ENCODE results near the gene PHF14.

PHF14 gene

DNA sequence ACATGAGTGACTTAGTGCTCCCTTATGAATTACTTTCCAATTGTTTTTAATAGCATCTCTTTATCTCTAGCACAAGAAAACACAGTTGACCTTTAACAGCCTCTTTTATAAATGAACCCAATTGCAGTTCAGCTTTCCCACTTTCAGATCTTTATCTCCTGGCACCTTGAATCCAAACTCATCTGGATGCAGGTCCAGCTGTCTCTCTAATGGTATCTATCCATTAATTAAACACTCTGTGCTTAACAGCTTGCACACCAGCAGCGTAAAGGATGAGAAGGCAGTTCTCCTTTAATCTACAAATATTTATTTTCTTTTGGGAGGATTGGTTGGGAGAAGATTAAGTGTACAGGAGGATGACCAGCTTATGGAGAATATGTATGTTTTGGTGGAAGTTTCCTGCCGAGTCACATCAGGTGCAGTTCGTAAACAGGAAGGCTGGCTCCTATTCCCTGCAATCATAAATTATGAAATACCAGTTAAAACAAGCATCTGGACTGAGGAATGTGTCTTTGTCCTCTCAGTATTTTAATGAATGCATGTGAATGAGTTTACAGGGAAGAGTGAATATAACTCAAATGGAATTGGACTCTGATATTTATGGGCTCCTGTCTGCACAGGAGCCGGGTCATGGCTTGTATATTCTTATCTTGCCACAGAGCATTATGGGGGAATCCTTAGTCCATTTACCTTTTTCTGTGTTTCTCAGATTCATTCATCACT is 232.7 kb downstream of the PHF14 start:
- in situ Hi-C loops (cut with MboI; ENCODE audit: low sequenced_read_pairs): no loop called here

DNA sequence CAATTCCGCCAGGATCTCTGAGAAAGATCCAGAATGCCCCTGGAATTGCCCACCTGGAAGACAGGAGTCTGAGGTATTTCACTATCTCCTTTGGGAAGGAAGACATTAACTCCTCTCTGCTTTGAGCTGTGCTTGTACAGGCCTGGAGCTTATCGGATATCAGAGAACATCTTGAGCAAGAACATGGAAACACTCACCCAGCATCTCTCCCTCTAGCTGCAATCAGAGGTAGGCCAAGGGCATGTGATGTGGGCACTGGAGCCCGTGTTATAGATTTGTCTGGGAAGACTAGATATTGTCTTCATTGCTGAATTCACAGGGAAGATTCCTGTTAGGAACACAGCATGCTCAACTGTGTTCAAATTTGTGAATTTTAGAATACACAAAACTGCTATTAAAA is 233.9 kb downstream of the PHF14 start:
- in situ Hi-C loops (cut with MboI; ENCODE audit: low sequenced_read_pairs): no loop called here

DNA sequence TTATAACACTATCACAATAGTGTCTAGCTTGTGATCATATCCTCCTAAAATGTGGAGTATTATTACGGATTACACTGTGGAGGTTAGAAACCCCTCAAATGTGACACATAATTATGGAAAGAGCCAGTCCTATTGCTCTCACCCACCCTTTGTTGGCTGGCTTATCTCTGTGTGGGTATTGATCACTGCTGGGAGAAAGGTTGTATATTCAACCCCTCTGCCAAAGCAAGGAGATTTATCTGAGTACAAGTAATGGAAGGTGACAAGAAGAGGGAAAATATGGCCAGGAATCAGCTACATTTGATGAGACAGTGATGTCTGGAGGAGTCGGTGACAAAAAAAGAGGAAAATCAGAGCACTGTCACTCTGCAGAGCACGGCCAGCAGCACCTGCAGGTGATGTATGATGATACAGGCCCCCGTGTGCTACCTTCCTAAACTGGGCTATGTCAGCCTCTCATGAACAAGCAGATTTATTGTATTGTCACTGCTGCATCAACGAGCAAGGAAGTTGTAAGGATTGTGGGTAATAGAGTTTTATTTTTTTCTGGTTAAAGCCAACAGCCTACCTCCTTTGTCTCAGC is 235.3 kb downstream of the PHF14 start:
- in situ Hi-C loops (cut with MboI; ENCODE audit: low sequenced_read_pairs): no loop called here

DNA sequence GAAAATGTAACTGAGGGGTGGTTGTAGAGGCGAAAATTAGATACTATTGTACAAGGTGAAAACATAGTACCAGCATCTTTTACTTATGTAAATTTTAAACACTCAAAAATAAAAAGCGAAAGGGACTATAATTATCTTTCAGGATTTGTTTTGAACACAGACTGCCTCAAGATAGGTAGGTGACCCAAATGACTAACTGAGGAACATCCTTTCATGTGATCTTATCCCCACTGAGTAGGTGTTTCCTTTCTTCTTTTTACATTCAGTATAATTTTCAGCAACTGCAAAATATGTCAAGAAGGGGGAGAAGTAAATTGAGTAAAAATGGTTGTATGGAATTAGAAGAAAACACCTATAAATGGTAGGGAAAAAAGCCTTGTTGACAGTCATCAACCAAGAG is 236.7 kb downstream of the PHF14 start:
- in situ Hi-C loops (cut with MboI; ENCODE audit: low sequenced_read_pairs): no loop called here

DNA sequence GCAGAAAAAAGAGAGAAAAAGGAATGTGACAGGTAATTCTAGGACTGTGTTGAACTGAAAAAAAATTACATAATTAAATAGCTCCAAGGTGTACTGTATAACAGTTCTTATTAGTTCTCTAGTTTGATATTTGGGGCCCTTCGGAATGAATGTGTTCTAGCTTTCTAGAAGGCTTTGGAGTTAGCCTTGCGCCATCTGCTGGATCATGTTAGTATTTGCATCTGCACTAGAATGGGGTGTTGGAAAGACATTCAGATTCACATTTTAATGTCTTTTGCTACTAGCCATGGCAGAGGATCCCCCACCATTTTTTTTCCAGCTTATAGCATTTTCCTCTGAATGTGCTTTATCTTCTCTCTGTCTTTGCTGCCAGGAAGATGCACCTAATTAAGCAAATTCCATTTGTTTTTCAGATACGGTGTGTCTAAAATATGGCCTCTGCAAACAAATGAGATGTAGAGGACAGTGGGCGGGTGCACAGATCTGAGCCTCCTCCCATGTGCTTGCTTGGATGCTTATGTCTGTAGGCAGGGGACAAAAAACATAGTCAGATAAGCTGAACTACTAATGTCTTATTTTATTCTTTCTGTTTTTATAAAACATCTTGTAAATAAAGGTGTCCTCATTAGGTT is 238.5 kb downstream of the PHF14 start:
- in situ Hi-C loops (cut with MboI; ENCODE audit: low sequenced_read_pairs): no loop called here

DNA sequence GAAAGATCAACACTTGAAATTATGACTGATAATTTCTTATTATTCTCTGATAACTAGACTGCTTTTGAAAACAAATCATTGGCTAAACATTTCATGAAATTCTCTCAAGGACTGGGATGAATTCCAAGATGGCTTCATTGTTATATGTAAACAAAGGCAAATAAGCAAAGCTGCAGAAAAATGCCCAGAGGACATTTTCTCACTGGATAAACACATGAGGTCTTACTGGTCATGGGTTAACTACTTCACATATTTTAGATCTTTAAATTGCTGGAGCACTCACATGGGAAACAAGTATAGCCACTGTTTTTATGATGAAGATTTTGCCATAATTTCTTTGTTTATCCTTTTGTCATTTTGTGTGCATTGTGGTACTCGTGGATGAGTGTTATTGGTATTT is 239.1 kb downstream of the PHF14 start:
- in situ Hi-C loops (cut with MboI; ENCODE audit: low sequenced_read_pairs): no loop called here

DNA sequence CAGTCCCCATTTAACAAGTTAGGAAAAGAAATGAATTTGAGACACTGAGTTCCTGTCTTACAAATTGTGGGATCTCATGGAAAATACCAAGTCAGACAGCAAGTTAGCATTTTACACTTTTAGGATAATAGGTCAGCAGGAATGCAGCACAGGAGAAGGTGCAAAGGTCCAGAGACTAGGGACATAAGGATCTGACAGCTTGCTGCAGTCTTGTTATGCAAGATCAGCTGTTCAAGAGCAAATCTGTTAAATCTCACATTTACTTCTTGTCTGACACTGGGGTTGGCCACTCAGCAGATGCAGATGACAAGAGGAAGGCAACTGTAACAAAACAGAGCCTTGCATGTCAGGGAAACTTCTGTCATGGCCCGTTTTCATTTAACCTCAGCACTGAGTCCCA is 239.6 kb downstream of the PHF14 start:
- in situ Hi-C loops (cut with MboI; ENCODE audit: low sequenced_read_pairs): no loop called here

DNA sequence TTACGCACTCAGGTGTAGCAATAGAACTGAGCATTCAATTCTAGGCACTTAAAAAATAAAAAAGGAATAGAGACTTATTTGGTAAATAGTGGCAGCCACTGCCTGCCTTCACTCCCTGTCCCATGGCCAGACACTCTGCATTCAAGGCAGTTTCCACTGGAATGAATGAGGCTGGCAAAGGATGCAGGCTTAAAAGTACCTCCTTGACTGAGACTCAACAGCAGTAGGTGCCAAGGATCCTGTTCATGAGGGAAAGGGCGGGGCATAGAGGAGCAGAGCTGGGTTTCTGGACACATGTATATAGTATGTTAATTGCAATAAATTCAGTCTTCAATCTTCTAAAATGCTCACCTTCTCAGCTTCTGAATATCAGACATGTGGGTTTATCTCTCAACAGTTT is 242.6 kb downstream of the PHF14 start:
- in situ Hi-C loops (cut with MboI; ENCODE audit: low sequenced_read_pairs): no loop called here

DNA sequence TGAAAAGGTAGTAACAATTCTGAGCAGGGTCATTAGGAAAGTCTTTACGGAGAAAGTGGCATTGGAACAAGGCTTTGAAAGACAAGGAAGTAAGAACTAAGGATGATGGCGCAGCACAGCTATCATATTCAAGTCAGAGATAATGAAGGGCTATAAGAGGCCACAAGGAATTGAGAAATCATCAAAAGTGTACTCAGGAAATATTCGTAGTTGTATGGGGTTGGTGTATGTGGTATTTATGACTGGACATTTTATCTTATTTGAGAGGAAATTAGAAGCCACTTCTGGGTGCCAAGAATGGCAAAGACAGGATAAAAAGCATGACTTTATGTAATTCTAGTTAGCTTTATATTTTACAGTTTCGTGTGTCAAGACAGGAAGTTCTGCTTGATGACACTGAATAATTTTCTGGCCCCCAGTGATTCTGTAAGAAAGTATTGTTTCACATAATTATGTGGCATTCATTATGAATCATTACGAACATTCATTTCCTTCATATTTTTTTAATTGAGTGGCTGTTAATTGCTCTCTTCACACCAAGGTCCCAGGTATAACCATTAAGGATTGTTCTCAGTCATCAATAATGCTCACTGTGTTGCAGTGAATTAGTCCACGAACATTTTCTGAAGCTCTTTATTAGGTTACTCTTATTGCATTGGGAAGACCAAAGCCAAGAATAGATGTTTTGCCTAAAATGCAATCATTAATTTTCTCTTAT is 244.3 kb downstream of the PHF14 start:
- in situ Hi-C loops (cut with MboI; ENCODE audit: low sequenced_read_pairs): no loop called here

Measured in hTERT RPE-1 (cell line).